ENCODE results near the gene PLEKHM3.
"Not testable (repeated sequence)": the region's sequence is repeated elsewhere in the genome, so short reads cannot be mapped to it uniquely, and the experiment has no call there.

PLEKHM3 gene

GRCh38 chr2:207914716-207915115 is 110.6 kb downstream of the PLEKHM3 start:
- H3K4me1 Mint-ChIP-seq: no peaks in the 10 kb centered on the region

GRCh38 chr2:207913772-207914358 is 111.5 kb downstream of the PLEKHM3 start:
- ATAC-seq (replicated peaks; ENCODE audit: extremely low read depth, poor library complexity, severe bottlenecking) (no peak), DNase-seq (ENCODE audit: low spot score in 2 of 2) (no peak)
- Mint-ChIP-seq H3K4me3 (no peak overlapping the region), H3K27ac (ENCODE audit: low read depth) (no peak overlapping the region), H3K36me3 (ENCODE audit: insufficient read depth) (peaks cover 4% of the 10 kb centered on the region), H3K27me3 (no peaks in the 10 kb centered on the region), H3K4me1 (no peaks in the 10 kb centered on the region), H3K9me3 (no peaks in the 10 kb centered on the region)

More at GRCh38 chr2:207914716-207915115, 110.6 kb downstream of the PLEKHM3 start:
- no peak overlapping the region for H3K27ac Mint-ChIP-seq (ENCODE audit: low read depth)
- H3K36me3 Mint-ChIP-seq (ENCODE audit: insufficient read depth): peaks cover 4% of the 10 kb centered on the region
- no peaks in the 10 kb centered on the region for H3K27me3 Mint-ChIP-seq
- DNase-seq (ENCODE audit: low spot score in 2 of 2) (no peak), ATAC-seq (replicated peaks; ENCODE audit: extremely low read depth, poor library complexity, severe bottlenecking) (no peak)
- H3K9me3 Mint-ChIP-seq: no peaks in the 10 kb centered on the region
- no peak overlapping the region for H3K4me3 Mint-ChIP-seq

GRCh38 chr2:207911856-207912255 is 113.5 kb downstream of the PLEKHM3 start:
- Mint-ChIP-seq H3K4me1 (no peaks in the 10 kb centered on the region), H3K36me3 (ENCODE audit: insufficient read depth) (peaks cover 7% of the 10 kb centered on the region), H3K4me3 (no peak overlapping the region), H3K9me3 (no peaks in the 10 kb centered on the region), H3K27ac (ENCODE audit: low read depth) (no peak overlapping the region), H3K27me3 (no peaks in the 10 kb centered on the region)
- no peak for DNase-seq (ENCODE audit: low spot score in 2 of 2)
- no peak for ATAC-seq (replicated peaks; ENCODE audit: extremely low read depth, poor library complexity, severe bottlenecking)

- Mint-ChIP-seq H3K36me3 (ENCODE audit: insufficient read depth) (peaks cover 7% of the 10 kb centered on the region), H3K4me3 (no peak overlapping the region), H3K27me3 (no peaks in the 10 kb centered on the region), H3K27ac (ENCODE audit: low read depth) (no peak overlapping the region), H3K4me1 (no peaks in the 10 kb centered on the region), H3K9me3 (no peaks in the 10 kb centered on the region)
- no peak for DNase-seq (ENCODE audit: low spot score in 2 of 2)
- no peak for ATAC-seq (replicated peaks; ENCODE audit: extremely low read depth, poor library complexity, severe bottlenecking)
Observed at GRCh38 chr2:207911215-207911614, 114.1 kb downstream of the PLEKHM3 start.

DNA sequence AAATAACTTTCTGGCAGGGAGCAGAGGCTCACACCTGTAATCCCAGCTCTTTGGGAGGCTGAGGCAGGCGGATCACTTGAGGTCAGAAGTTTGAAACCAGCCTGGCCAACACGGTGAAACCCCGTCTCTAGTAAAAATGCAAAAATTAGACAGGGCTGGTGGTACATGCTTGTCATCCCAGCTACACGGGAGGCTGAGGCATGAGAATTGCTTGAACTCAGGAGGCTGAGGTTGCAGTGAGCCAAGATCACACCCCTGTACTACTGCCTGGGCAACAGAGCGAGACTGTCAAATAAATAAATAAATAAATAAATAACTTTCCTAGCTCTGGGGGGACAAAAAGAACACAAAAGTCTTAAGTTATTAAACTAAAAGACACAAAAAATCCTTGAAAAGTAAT is 118.8 kb downstream of the PLEKHM3 start:
- H3K9me3 Mint-ChIP-seq; ATAC-seq (replicated peaks; ENCODE audit: extremely low read depth, poor library complexity, severe bottlenecking); H3K4me3 Mint-ChIP-seq; DNase-seq (ENCODE audit: low spot score in 2 of 2); H3K36me3 Mint-ChIP-seq (ENCODE audit: insufficient read depth); H3K27me3 Mint-ChIP-seq; H3K4me1 Mint-ChIP-seq; H3K27ac Mint-ChIP-seq (ENCODE audit: low read depth): not testable (repeated sequence)

- H3K27ac Mint-ChIP-seq (ENCODE audit: low read depth): no peak overlapping the region
- H3K27me3 Mint-ChIP-seq: no peaks in the 10 kb centered on the region
- DNase-seq (ENCODE audit: low spot score in 2 of 2): no peak
- H3K4me1 Mint-ChIP-seq: peaks cover 10% of the 10 kb centered on the region
- peaks cover 9% of the 10 kb centered on the region for H3K36me3 Mint-ChIP-seq (ENCODE audit: insufficient read depth)
- no peak for ATAC-seq (replicated peaks; ENCODE audit: extremely low read depth, poor library complexity, severe bottlenecking)
- no peak overlapping the region for H3K4me3 Mint-ChIP-seq
- no peaks in the 10 kb centered on the region for H3K9me3 Mint-ChIP-seq
Observed at GRCh38 chr2:207905546-207905945, 119.8 kb downstream of the PLEKHM3 start.

GRCh38 chr2:207903236-207903635 is 122.1 kb downstream of the PLEKHM3 start:
- Mint-ChIP-seq H3K4me3 (no peak overlapping the region), H3K36me3 (ENCODE audit: insufficient read depth) (peaks cover 9% of the 10 kb centered on the region), H3K4me1 (peaks cover 10% of the 10 kb centered on the region), H3K27me3 (no peaks in the 10 kb centered on the region), H3K27ac (ENCODE audit: low read depth) (no peak overlapping the region), H3K9me3 (no peaks in the 10 kb centered on the region)
- DNase-seq (ENCODE audit: low spot score in 2 of 2) (no peak), ATAC-seq (replicated peaks; ENCODE audit: extremely low read depth, poor library complexity, severe bottlenecking) (no peak)

GRCh38 chr2:207902821-207903220 is 122.5 kb downstream of the PLEKHM3 start:
- Mint-ChIP-seq H3K27ac (ENCODE audit: low read depth) (no peak overlapping the region), H3K4me3 (no peak overlapping the region), H3K9me3 (no peaks in the 10 kb centered on the region), H3K27me3 (no peaks in the 10 kb centered on the region), H3K36me3 (ENCODE audit: insufficient read depth) (peaks cover 9% of the 10 kb centered on the region), H3K4me1 (peaks cover 10% of the 10 kb centered on the region)
- ATAC-seq (replicated peaks; ENCODE audit: extremely low read depth, poor library complexity, severe bottlenecking): no peak
- DNase-seq (ENCODE audit: low spot score in 2 of 2): no peak

- Mint-ChIP-seq H3K9me3 (no peaks in the 10 kb centered on the region), H3K36me3 (ENCODE audit: insufficient read depth) (peaks cover 7% of the 10 kb centered on the region), H3K4me1 (peaks cover 10% of the 10 kb centered on the region), H3K4me3 (no peak overlapping the region), H3K27ac (ENCODE audit: low read depth) (no peak overlapping the region), H3K27me3 (no peaks in the 10 kb centered on the region)
- no peak for DNase-seq (ENCODE audit: low spot score in 2 of 2)
- no peak for ATAC-seq (replicated peaks; ENCODE audit: extremely low read depth, poor library complexity, severe bottlenecking)
Observed at GRCh38 chr2:207901829-207902228, 123.5 kb downstream of the PLEKHM3 start.

- Mint-ChIP-seq H3K27me3 (no peaks in the 10 kb centered on the region), H3K36me3 (ENCODE audit: insufficient read depth) (peaks cover 7% of the 10 kb centered on the region), H3K27ac (ENCODE audit: low read depth) (no peak overlapping the region), H3K4me3 (no peak overlapping the region), H3K4me1 (peaks cover 10% of the 10 kb centered on the region), H3K9me3 (no peaks in the 10 kb centered on the region)
- ATAC-seq (replicated peaks; ENCODE audit: extremely low read depth, poor library complexity, severe bottlenecking) (no peak), DNase-seq (ENCODE audit: low spot score in 2 of 2) (no peak)
Observed at GRCh38 chr2:207901401-207901800, 123.9 kb downstream of the PLEKHM3 start.

GRCh38 chr2:207898354-207898695 is 127.0 kb downstream of the PLEKHM3 start:
- Mint-ChIP-seq H3K27me3 (no peaks in the 10 kb centered on the region), H3K9me3 (no peaks in the 10 kb centered on the region), H3K27ac (ENCODE audit: low read depth) (no peak overlapping the region), H3K4me1 (peaks cover 11% of the 10 kb centered on the region), H3K4me3 (no peak overlapping the region), H3K36me3 (ENCODE audit: insufficient read depth) (peaks cover 7% of the 10 kb centered on the region)
- DNase-seq (ENCODE audit: low spot score in 2 of 2) (no peak), ATAC-seq (replicated peaks; ENCODE audit: extremely low read depth, poor library complexity, severe bottlenecking) (no peak)

DNA sequence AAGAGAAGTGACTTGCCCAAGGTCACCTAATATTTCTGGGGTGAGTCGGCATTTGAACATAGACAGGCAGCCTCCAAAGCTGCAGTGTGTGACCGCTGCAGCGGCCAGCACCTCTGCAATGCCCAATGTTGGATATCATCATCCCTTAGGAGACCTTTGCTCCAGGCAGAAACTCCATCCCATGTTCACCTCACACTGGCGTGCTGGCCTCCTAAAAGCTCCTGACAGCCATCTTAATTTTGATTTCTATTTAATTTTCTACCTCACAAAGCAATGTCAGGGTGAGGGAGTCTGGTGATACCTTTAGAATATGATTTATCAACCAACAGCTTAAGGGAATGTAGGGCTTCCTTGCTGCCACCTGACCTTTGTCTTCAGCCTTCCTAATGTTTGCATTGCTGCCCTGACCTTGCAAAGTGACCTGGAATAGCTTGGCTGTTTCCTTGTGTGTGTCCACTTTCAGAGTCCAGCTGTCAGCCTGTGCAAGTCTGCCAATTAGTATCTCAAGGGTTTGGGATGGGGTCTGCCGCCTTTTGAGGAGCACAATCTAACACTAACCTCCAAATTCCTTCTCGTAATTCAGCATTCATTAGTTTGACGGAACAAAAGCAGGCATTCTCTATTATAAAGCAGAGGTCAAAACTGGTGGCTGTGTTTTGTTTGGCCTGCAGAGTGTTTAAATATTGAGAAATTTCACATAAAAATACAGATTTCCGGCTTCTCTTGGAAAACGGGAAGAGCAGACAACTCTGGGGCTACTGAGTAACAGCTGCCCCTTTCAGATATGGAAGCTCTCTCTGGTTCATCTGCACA is 127.6 kb downstream of the PLEKHM3 start:
- ATAC-seq (replicated peaks; ENCODE audit: extremely low read depth, poor library complexity, severe bottlenecking): no peak

DNA sequence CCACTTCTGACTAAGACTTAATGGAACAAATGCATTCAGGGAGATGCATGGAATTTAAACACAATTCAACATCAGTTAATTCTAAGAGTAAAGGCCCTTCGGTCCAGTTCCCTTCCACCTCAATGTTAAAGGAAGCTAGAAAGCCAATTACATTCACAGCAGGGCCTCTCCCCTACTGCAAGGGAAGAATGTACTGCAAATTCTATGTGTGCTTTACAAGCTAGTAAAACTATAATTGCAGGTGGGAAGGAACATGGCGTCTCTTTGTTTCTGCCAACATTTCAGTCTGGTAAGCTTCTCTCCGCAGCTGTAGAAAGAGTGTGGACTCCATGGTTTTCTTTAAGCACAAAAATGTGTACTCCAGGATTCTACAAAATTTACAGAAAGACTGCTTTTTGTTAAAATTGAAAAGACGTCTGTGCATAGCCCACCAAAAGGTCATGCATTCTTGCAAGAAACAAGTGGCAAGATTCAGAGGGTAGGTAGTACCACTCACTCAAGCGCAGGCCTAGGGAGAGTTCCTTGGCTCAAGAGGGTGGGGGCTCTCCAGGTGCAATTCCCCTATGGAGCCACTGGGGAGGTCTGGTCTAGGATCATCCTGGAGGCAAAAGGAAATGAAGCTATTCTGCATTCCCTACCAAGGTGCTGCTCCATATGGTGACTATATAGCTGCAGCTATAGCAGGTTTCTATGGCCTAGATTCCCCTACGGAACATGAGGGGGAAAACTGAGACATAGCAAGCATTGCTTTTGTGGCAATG is 128.6 kb downstream of the PLEKHM3 start:
- Mint-ChIP-seq H3K4me3 (no peak overlapping the region), H3K27ac (ENCODE audit: low read depth) (no peak overlapping the region), H3K27me3 (no peaks in the 10 kb centered on the region), H3K9me3 (no peaks in the 10 kb centered on the region), H3K36me3 (ENCODE audit: insufficient read depth) (peaks cover 7% of the 10 kb centered on the region), H3K4me1 (peaks cover 23% of the 10 kb centered on the region)
- no peak for DNase-seq (ENCODE audit: low spot score in 2 of 2)
- ATAC-seq (replicated peaks; ENCODE audit: extremely low read depth, poor library complexity, severe bottlenecking): no peak

More for the DNA sequence above, 127.6 kb downstream of the PLEKHM3 start:
- DNase-seq (ENCODE audit: low spot score in 2 of 2): no peak
- H3K9me3 Mint-ChIP-seq: no peaks in the 10 kb centered on the region
- H3K4me3 Mint-ChIP-seq: no peak overlapping the region
- H3K27me3 Mint-ChIP-seq: no peaks in the 10 kb centered on the region
- peaks cover 16% of the 10 kb centered on the region for H3K4me1 Mint-ChIP-seq
- no peak overlapping the region for H3K27ac Mint-ChIP-seq (ENCODE audit: low read depth)
- H3K36me3 Mint-ChIP-seq (ENCODE audit: insufficient read depth): peaks cover 7% of the 10 kb centered on the region
